Left ventricle myocardium superior (tissue), 1 donor: ENCODE measurements around the gene MCUB. TPM values are rescaled to one million over a fixed set of nuclear protein-coding genes. Genes with fewer than 3 reads are reported as not detected.
A peak's percentile ranks its signal among the peaks of the same experiment; 100 is the strongest.

Experiments used
- ATAC-seq: fragments of 200-7000 bp; cut with Tn5 transposase; one replicate; pipeline ENCODE4 v1.9.1; 2020; ENCODE audit warnings: mild to moderate bottlenecking, moderate library complexity
- DNase-seq: peaks from one replicate; pipeline ENCODE4 v3.0.0-alpha.2; 2020
- intact Hi-C: fragments of 100-400 bp; cut with micrococcal nuclease; formaldehyde crosslinking; loops from one replicate; pipeline ENCODE4 v1.11.0; 2022
- total RNA-seq: library from RNA; stranded (reverse); fragmentation: NEBNext Ultra II Directional; extraction: Animal tissue kit (Norgen Biotek cat#: 25700); gene quantifications from one replicate; pipeline ENCODE4 v1.2.1, GENCODE V29; 2021
- donor health status: DM: no; HTN: yes; CAD: no; lungs with severe emphysema.

The MCUB gene
- total RNA-seq, 1 donor from 2014 or later: 3.5 TPM

GRCh38 chr4:109703664-109704361 is 143.8 kb downstream of the MCUB start:
- intact Hi-C loops: no loop called here
- DNase-seq: no peak
- ATAC-seq: no peak

DNA sequence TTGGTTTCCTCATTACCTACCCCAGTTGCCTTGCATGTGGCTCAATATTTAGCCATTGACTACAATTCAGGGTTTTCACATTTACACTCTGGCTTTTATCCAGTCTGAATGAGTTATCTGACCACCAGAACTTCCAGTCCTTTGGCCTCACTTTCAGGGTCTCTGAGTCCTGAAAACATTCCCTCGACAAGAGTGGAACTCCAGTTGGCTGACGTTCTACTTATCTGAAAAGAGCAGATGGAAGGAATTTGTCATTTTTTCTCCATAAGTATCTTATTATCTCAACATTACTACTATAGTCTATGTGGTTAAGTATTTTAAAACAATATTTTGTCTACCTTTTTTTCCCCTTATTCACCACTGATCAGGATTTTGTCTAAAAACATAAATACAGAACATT is 148.4 kb downstream of the MCUB start:
- intact Hi-C loops: no loop called here
- DNase-seq (no peak), ATAC-seq (no peak)

- no peak for ATAC-seq
- intact Hi-C loops: no loop called here
- DNase-seq: no peak
These were observed 148.9 kb downstream of the MCUB start for GRCh38 chr4:109708990-109709389.

- intact Hi-C loops: no loop called here
- DNase-seq (no peak), ATAC-seq (no peak)
These were observed 153.5 kb downstream of the MCUB start for GRCh38 chr4:109713500-109713899.

DNA sequence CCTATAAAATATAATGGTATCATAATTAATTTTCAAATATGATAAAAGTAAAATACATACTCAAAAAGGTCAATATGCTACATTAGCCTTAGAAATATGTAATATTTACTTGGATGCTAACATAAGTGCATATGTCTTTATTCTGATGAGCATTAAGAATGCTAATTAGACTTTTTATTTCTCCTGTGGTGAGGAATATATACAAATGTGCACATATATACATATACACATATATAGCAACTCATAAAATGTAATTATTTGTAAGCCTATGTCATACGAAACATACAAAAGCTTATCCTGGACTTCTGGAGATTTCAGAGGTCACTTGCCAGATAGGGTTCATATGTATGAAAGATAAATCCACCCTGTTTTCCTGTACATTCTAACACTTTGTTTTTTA is 158.7 kb downstream of the MCUB start:
- intact Hi-C loops: no loop called here
- ATAC-seq (no peak), DNase-seq (no peak)

- intact Hi-C loops: loop anchor here (10.0 kb wide), 1 partner anchor 95 kb away; the partner anchor contains the start of gene GAR1
These were observed 159.6 kb downstream of the MCUB start for GRCh38 chr4:109719604-109720003.

GRCh38 chr4:109721033-109721432 is 161.0 kb downstream of the MCUB start:
- no peak for DNase-seq
- ATAC-seq: no peak
- intact Hi-C loops: loop anchor here (10.0 kb wide), 1 partner anchor 94 kb away; the partner anchor contains the start of gene GAR1

More at GRCh38 chr4:109719604-109720003, 159.6 kb downstream of the MCUB start:
- ATAC-seq (no peak), DNase-seq (no peak)

DNA sequence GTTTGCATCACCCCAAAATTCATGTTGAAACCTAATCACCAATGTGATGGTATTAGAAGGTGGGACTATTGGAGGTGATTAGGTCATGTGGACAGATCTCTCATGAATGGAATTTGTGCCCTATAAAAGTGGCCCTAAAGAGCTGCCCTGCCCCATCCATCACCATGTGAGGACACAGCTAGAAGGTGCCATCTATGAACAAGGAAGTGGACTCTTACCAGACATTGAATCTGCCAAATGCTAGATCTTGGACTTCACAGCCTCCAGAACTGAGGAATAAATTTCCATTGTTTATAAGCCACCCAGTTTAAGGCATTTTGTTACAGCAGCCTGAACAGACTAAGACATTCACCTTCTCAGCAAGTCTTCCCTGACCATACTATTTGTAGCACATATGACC is 162.3 kb downstream of the MCUB start:
- DNase-seq (no peak), ATAC-seq (no peak)
- intact Hi-C loops: loop anchor here (10.0 kb wide), 1 partner anchor 92 kb away; the partner anchor contains the start of gene GAR1

DNA sequence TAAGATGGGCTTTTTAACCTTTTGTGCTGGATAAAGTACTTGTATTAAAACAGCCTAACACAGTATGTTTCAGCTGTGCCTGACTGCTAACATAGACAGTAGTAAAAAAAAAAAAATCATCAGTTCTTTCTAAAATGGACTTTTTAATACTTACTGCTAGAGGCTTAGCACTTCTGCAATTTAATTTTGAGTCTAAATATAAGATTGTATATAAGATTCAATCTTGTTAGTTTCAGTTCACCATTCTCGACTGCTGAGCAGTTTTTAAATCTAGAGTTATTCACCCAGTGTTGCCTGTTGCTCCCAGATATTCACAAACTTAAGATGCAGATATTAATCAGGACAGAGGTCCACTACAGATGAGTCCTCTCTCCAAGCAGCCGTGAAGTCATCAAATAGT is 163.1 kb downstream of the MCUB start:
- ATAC-seq (no peak), DNase-seq (no peak)
- intact Hi-C loops: loop anchor here (10.0 kb wide), 1 partner anchor 92 kb away; the partner anchor contains the start of gene GAR1

DNA sequence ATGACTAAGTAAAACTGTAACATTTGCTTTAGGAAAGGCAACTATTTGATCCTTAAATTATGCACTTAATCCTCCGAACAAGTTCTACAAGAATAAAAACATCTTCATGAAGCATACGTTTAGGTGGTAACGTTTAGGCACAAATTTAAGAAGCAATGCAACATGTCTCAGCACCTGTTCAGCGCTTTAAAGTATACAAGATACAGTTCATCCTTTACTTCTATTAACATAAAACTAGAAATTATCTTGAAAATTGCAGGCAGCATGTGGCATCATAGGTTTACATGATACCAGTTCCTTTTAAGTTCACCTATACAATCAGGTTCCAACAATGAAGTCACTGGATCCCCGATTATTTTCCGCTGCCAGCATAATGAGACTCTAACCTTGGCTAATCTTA is 168.3 kb downstream of the MCUB start:
- intact Hi-C loops: loop anchor here (10.0 kb wide), 1 partner anchor 86 kb away; the partner anchor contains the start of gene GAR1
- no peak for ATAC-seq

GRCh38 chr4:109729117-109729717 is 169.2 kb downstream of the MCUB start:
- ATAC-seq (peak; percentile 31), DNase-seq (no peak)
- intact Hi-C loops: loop anchor here (10.0 kb wide), 1 partner anchor 86 kb away; the partner anchor contains the start of gene GAR1

More for the DNA sequence above, 168.3 kb downstream of the MCUB start:
- DNase-seq: no peak

DNA sequence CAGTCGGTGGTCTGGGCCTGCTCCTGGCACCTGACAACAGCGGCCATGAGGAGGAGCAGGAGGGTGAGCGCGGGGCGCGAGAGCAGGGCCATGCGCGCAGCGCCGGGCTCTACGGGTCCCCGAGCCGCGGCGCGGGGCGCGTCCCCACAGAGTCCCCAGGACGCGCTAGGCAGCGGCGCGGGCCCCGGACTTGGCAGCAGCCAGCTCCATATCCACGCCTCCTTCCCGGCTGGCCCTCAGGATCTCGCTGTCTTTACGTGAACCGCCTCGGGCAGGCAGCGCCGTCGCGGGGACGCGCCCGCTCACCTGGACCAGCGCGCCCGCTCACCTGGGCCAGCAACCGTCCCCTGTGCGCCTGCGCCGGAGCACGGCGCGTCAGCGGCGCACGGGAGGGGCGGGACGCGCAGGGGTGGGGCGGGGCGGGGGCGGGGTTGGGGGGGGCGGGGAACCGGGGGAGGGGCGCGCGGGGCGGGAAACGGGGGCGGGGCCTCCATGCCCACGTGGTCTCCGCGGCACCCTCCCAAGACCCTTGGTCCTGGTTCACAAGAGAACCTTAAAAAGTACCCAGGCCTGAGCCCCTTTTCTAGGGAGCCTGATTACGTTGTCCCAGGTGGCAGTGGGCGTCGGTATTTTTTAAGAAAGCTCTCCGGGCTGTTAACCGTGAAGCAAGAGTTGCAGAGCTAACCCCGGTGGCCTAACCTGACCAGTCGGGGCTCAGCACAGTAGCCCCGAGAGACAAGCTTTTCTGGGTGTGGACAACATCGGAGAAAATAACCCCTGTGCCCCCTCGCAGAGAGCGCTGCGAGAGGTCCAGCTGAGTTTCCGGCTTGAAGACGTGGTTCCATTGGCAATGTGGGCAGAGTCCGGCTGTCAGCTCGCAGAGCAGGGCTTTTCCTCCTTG is 169.9 kb downstream of the MCUB start, which contains the start of gene PLA2G12A:
Gene PLA2G12A (minus strand): TSS at position 353 of the 901 bp plus-strand sequence. CDS start 261 bp downstream, at position 92.
- intact Hi-C loops: loop anchor here (10.0 kb wide), 1 partner anchor 85 kb away; the partner anchor contains the start of gene GAR1
- ATAC-seq (peak; percentile 98), DNase-seq (peak; percentile 84)

DNA sequence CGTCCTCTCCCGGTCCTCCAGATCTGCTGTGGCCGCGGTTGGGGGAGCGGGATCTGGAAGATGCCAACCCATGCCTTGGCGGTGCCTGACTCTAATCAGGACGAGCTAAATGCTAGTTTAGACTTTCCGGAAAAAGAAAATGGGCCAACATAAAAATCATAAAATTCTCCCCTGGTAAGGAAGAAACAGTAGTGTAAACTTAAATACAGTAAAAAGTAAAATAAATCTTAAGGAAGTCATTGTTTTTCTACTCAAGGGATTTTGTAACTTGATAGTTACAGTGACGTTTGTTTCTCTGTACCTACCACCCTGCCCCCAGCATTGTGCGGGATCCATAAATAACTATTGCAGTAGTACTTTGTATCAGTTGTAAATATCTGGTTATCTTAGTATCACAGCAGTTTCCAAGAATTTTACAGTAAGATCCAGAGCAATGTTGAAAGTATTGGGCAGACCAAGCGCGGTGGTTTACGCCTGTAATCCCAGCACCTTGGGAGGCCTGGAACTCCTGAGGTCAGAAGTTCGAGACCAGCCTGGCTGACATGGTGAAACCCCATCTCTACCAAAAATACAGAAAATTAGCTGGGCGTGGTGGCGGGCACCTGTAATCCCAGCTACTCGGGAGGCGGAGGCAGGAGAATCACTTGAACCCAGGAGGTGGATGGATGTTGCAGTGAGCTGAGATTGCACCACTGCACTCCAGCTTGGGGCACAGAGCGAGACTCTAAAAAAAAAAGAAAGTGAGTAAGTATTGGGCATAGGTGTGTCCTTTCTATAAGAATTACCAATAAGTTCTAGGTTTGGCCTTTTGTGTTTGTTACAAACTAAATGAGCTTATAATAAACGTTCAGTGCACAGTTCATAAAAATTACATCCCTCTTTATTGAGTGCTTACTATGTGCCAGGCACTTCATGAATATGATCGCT is 170.8 kb downstream of the MCUB start:
- DNase-seq (no peak), ATAC-seq (no peak)
- intact Hi-C loops: no loop called here

GRCh38 chr4:109733728-109734127 is 173.7 kb downstream of the MCUB start:
- intact Hi-C loops: no loop called here
- DNase-seq (no peak), ATAC-seq (no peak)

GRCh38 chr4:109735566-109736365 is 175.7 kb downstream of the MCUB start:
- ATAC-seq (peak; percentile 68), DNase-seq (no peak)
- intact Hi-C loops: no loop called here
